K562 (cell line): ENCODE data around the gene APOL3. TPM values are rescaled to one million over a fixed set of nuclear protein-coding genes. Genes with fewer than 3 reads are reported as not detected.
"Not testable (repeated sequence)": the region's sequence is repeated elsewhere in the genome, so short reads cannot be mapped to it uniquely, and the experiment has no call there.

Source experiments
- ATAC-seq: fragments of 200-7000 bp; cut with Tn5 transposase; 3 replicates; pipeline ENCODE4 v1.9.1; 2020; ENCODE audit warnings: moderate library complexity
- BruUV-seq: library from RNA; stranded (reverse); fragments of 400-500 nt; replicated peaks from 2 replicates; lab custom pipeline; 2021; lab: Mats Ljungman, UMichigan
- CTCF ChIA-PET: fragments of 300-600 bp; formaldehyde crosslinking; extraction: SDS; loops from one replicate; lab custom pipeline; 2021; ENCODE audit warnings: low intra/inter-chr PET ratio; lab: Yijun Ruan, JAX
- POLR2A ChIA-PET: fragments of 300-600, 350-650 bp; sonication (Branson Sonifier 250); formaldehyde crosslinking; extraction: SDS; loops from one replicate; lab custom pipeline; 2021; ENCODE audit warnings: antibody characterized with exemption, inconsistent platforms; lab: Yijun Ruan, JAX
- DNase-seq, 4 experiments: peaks; one replicate each; pipeline versions ENCODE4 v3.0.0 to v3.0.0-alpha.2; 2011 to 2018; ENCODE audit warnings: low spot score in 3 of 4, mixed read lengths in 3 of 4; ENCODE audit errors: extremely low read depth in 1 of 4
- FAIRE-seq: peaks from 2 replicates; lab custom pipeline; 2011; peaks lifted over from hg19 to GRCh38; lab: Jason Lieb, UNC
- H2AFZ ChIP-seq: 2 replicates; pipeline ENCODE4 v1.6.0; 2011; ENCODE audit warnings: low read depth, low read length, control low read depth, inconsistent platforms
- H3K27ac ChIP-seq: fragments of 200-600 bp; 3 replicates; pipeline ENCODE4 v1.8.0; 2011; ENCODE audit warnings: low read depth, mild to moderate bottlenecking, control low read depth, inconsistent platforms, low read length, moderate library complexity, mixed read lengths; ENCODE audit errors: extremely low read depth
- H3K27me3 ChIP-seq, 2 experiments: fragments of 300-600 bp in 1 of 2; 2 replicates in 1 of 2; 3 replicates in 1 of 2; pipeline versions ENCODE4 v1.6.0 to v1.8.0; 2011; ENCODE audit warnings: inconsistent platforms in 2 of 2, low read length in 2 of 2, mild to moderate bottlenecking in 1 of 2, mixed read lengths in 1 of 2, moderate library complexity in 1 of 2; ENCODE audit not compliant: control insufficient read depth in 2 of 2, insufficient read depth in 2 of 2
- H3K36me3 ChIP-seq: fragments of 300-600 bp; 3 replicates; pipeline ENCODE4 v1.8.0; 2011; ENCODE audit warnings: mild to moderate bottlenecking, low read length, inconsistent platforms; ENCODE audit not compliant: control insufficient read depth, insufficient read depth
- H3K4me1 ChIP-seq, 2 experiments: fragments of 200-600 bp in 1 of 2; replicated peaks in 1 of 2; 2 replicates in 1 of 2; 3 replicates in 1 of 2; pipeline versions ENCODE4 v1.5.1 to v1.8.0; 2011; ENCODE audit warnings: inconsistent platforms in 2 of 2, low read length in 2 of 2, mild to moderate bottlenecking in 1 of 2, mixed read lengths in 1 of 2, moderate library complexity in 1 of 2; ENCODE audit not compliant: control insufficient read depth in 2 of 2, insufficient read depth in 2 of 2
- H3K4me2 ChIP-seq: 2 replicates; pipeline ENCODE4 v1.6.1; 2011; ENCODE audit warnings: low read length, control low read depth, inconsistent platforms, mixed read lengths; ENCODE audit not compliant: insufficient read depth
- H3K4me3 ChIP-seq: fragments of 200-600 bp; sonication (generic), shearing (Covaris generic); 2 replicates; pipeline ENCODE4 v1.5.1; 2016; ENCODE audit warnings: control low read depth, inconsistent platforms
- H3K79me2 ChIP-seq: fragments of 200-600 bp; 3 replicates; pipeline ENCODE4 v1.8.0; 2011; ENCODE audit warnings: low read length, inconsistent platforms; ENCODE audit not compliant: control insufficient read depth, insufficient read depth
- H3K9ac ChIP-seq, 2 experiments: 2 replicates each; pipeline versions ENCODE4 v1.6.0 to v1.6.1; 2011; ENCODE audit warnings: low read depth in 2 of 2, low read length in 2 of 2, control low read depth in 1 of 2, inconsistent platforms in 1 of 2, mild to moderate bottlenecking in 1 of 2, mixed read lengths in 1 of 2; ENCODE audit not compliant: insufficient read depth in 1 of 2
- H3K9me1 ChIP-seq: one replicate; pipeline ENCODE4 v1.6.0; 2011; ENCODE audit warnings: inconsistent platforms, mild to moderate bottlenecking, low read length, moderate library complexity; ENCODE audit not compliant: control insufficient read depth, insufficient read depth
- H3K9me3 ChIP-seq: replicated peaks from 2 replicates; pipeline ENCODE4 v1.5.1; 2011; ENCODE audit warnings: low read depth, low read length, inconsistent platforms; ENCODE audit not compliant: control insufficient read depth, insufficient read depth
- H4K20me1 ChIP-seq: replicated peaks from 2 replicates; pipeline ENCODE4 v1.6.1; 2011; ENCODE audit warnings: low read length, inconsistent platforms, mixed read lengths; ENCODE audit not compliant: control insufficient read depth, insufficient read depth
- GTF2A2 ChIP-seq: IDR thresholded peaks from 2 replicates; pipeline ENCODE4 v1.6.1; 2016; ENCODE audit warnings: mild to moderate bottlenecking, missing genetic modification characterization, missing compliant biosample characterization
- RFX5 ChIP-seq: IDR thresholded peaks from 2 replicates; pipeline ENCODE4 v1.6.1; 2011; ENCODE audit warnings: low read depth, mild to moderate bottlenecking, improper control_type of control experiment, low read length
- WGBS: fragments of 100-300 bp; shearing (Covaris generic); methylation state at CpG from one replicate; pipeline ENCODE4 v1.1.6; 2016; ENCODE audit warnings: low coverage, mixed read lengths; ENCODE audit not compliant: insufficient coverage; ENCODE audit errors: missing lambda C conversion rate; 5-methylcytosine and 5-hydroxymethylcytosine counted together
- in situ Hi-C: fragments of 300-500 bp; cut with MboI; formaldehyde crosslinking; loops from 4 replicates; pipeline ENCODE4 v1.15.0; 2018; ENCODE audit warnings: inconsistent platforms, mixed read lengths
- intact Hi-C: fragments of 100-400 bp; cut with micrococcal nuclease; formaldehyde crosslinking; loops from 2 replicates; pipeline ENCODE4 v1.14.2; 2022
- polyA plus RNA-seq, 8 experiments: library from polyadenylated mRNA; depleted of rRNA in 4 of 8; stranded (reverse) in 5 of 8; unstranded in 3 of 8; fragments of >200 nt; fragmentation: Nextera tagmentation in 2 of 8; fragmentation: Illumina TruSeq in 1 of 8; extraction: Ambion mirVana in 2 of 8; extraction: Trizol in 1 of 8; gene quantifications; 2 replicates each; pipeline versions ENCODE4 v1.2.1 to v1.2.3, GENCODE V29; 2011 to 2014; ENCODE audit warnings: inconsistent platforms in 1 of 8, missing spikeins in 1 of 8
- total RNA-seq, 7 experiments: library from RNA; depleted of rRNA in 6 of 7; stranded (reverse); fragments of >200 nt in 6 of 7; fragmentation: Illumina TruSeq in 2 of 7; extraction: Trizol in 2 of 7; gene quantifications; 2 replicates each; pipeline versions ENCODE4 v1.2.1 to v1.2.3, GENCODE V29; 2011 to 2021; ENCODE audit warnings: low replicate concordance in 1 of 7

APOL3 gene
- total and polyA plus RNA-seq, 9 of the 15 experiments (the other 6 are each of a cell fraction or from before 2014, with no cell fraction given): 0.25 to 1.1 (median 0.56) TPM; not detected in 1

DNA sequence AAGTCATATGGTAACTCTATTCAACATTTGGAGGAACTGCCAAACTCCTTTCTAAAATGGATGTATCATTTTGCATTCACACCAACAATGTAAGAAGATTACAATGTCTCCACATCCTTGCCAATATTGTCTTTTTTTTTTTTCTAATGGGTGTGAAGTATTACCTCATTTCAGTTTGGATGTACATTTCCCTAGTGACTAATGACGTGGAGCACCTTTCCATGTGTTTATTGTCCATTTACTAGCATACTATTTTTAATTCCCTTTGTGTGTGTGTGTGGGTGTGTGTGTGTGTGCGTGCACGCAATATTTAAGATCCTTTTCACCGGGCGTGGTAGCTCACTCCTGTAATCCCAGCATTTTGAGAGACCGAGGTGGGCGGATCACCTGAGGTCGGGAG, 62.7 kb downstream of the APOL3 start:
- no TSS peak for BruUV-seq
- peak; percentile 86 for TF ChIP-seq RFX5
- no peak for TF ChIP-seq GTF2A2 (tag)
- Histone ChIP-seq H3K4me3 (no peak overlapping the region), H2AFZ (no peak overlapping the region), H3K4me2 (no peak overlapping the region), H3K27me3 (no peaks in the 10 kb centered on the region), H3K36me3 (no peaks in the 10 kb centered on the region), H3K9me1 (no peaks in the 10 kb centered on the region), H3K9ac (no peak overlapping the region), H3K27ac (no peak overlapping the region), H3K9me3 (no peaks in the 10 kb centered on the region), H4K20me1 (no peaks in the 10 kb centered on the region), H3K4me1 (no peaks in the 10 kb centered on the region; a peak in 1 of 5 replicates), H3K79me2 (no peaks in the 10 kb centered on the region)
- WGBS: 48% methylated on average over 3 of the region's 8 CpGs
- intact Hi-C loops (no loop called here), in situ Hi-C loops (no loop called here)
- FAIRE-seq: no peak
- POLR2A ChIA-PET: no interaction called here
- CTCF ChIA-PET: no interaction called here
- ATAC-seq: no peak
- no peak for DNase-seq

DNA sequence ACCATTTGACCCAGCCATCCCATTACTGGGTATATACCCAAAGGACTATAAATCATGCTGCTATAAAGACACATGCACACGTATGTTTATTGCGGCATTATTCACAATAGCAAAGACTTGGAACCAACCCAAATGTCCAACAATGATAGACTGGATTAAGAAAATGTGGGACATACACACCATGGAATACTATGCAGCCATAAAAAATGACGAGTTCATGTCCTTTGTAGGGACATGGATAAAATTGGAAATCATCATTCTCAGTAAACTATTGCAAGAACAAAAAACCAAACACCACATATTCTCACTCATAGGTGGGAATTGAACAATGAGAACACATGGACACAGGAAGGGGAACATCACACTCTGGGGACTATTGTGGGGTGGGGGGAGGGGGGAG, 69.8 kb downstream of the APOL3 start:
- CTCF ChIA-PET, H3K4me2 ChIP-seq, H2AFZ ChIP-seq, FAIRE-seq, H3K27ac ChIP-seq, intact Hi-C loops, BruUV-seq, in situ Hi-C loops, DNase-seq, H3K9me3 ChIP-seq, POLR2A ChIA-PET, H3K27me3 ChIP-seq, H3K9me1 ChIP-seq, H3K4me3 ChIP-seq, H3K79me2 ChIP-seq, H4K20me1 ChIP-seq, H3K9ac ChIP-seq, H3K4me1 ChIP-seq, ATAC-seq, H3K36me3 ChIP-seq: not testable (repeated sequence)
- WGBS: no CpG with 5 or more reads among the region's 3 CpGs

Other genes starting within 250 kb of the APOL3 start
- gene RBFOX2, start 131.9 kb downstream of the APOL3 start, total RNA-seq (2014; rRNA removed): 17.5 and 19.1 TPM in 2 replicates
- 13.4 and 14.3 TPM in 2 replicates for gene RBFOX2, start 131.9 kb downstream of the APOL3 start, total RNA-seq (2014; rRNA removed; fragmentation: Illumina TruSeq; extraction: Trizol)
- gene RBFOX2, start 131.9 kb downstream of the APOL3 start, total RNA-seq (2015; rRNA removed; fragmentation: Illumina TruSeq; extraction: Trizol): 13.6 and 13.9 TPM in 2 replicates
- gene RBFOX2, start 131.9 kb downstream of the APOL3 start, total RNA-seq (2021): 19.5 and 20.8 TPM in 2 replicates
- 24.8 and 26.2 TPM in 2 replicates for gene RBFOX2, start 131.9 kb downstream of the APOL3 start, polyA plus RNA-seq (2011; rRNA removed)
- 18.3 and 19.9 TPM in 2 replicates for gene RBFOX2, start 131.9 kb downstream of the APOL3 start, polyA plus RNA-seq (2014; fragmentation: Illumina TruSeq; extraction: Trizol)
- 1 to 10 TPM; 5.8 to 8.0 TPM for gene RBFOX2, start 131.9 kb downstream of the APOL3 start, polyA plus RNA-seq (2014; fragmentation: Nextera tagmentation; extraction: Ambion mirVana)
- 13.9 and 14.2 TPM in 2 replicates for gene RBFOX2, start 131.9 kb downstream of the APOL3 start, polyA plus RNA-seq (2014; rRNA removed)
- gene APOL4, start 41.1 kb upstream of the APOL3 start, total RNA-seq (2014; rRNA removed): 6.6 and 9.4 TPM in 2 replicates
- 7.6 and 9.3 TPM in 2 replicates for gene APOL4, start 41.1 kb upstream of the APOL3 start, total RNA-seq (2014; rRNA removed; fragmentation: Illumina TruSeq; extraction: Trizol)
- 11.0 and 11.9 TPM in 2 replicates for gene APOL4, start 41.1 kb upstream of the APOL3 start, total RNA-seq (2015; rRNA removed; fragmentation: Illumina TruSeq; extraction: Trizol)
- gene APOL4, start 41.1 kb upstream of the APOL3 start, total RNA-seq (2021): 8.9 and 9.8 TPM in 2 replicates
- gene APOL4, start 41.1 kb upstream of the APOL3 start, polyA plus RNA-seq (2011; rRNA removed): 14.3 and 14.5 TPM in 2 replicates
- gene APOL4, start 41.1 kb upstream of the APOL3 start, polyA plus RNA-seq (2014; fragmentation: Illumina TruSeq; extraction: Trizol): 8.1 and 10.2 TPM in 2 replicates
- 10 to 100 TPM in 1 of 2 experiments, 1 to 10 TPM in 1; 8.9 to 15.0 TPM for gene APOL4, start 41.1 kb upstream of the APOL3 start, polyA plus RNA-seq (2014; fragmentation: Nextera tagmentation; extraction: Ambion mirVana)
- gene APOL4, start 41.1 kb upstream of the APOL3 start, polyA plus RNA-seq (2014; rRNA removed): 6.5 and 7.2 TPM in 2 replicates
- gene APOL2, start 78.8 kb upstream of the APOL3 start, total RNA-seq (2014; rRNA removed): 8.9 and 9.7 TPM in 2 replicates
- gene APOL2, start 78.8 kb upstream of the APOL3 start, total RNA-seq (2014; rRNA removed; fragmentation: Illumina TruSeq; extraction: Trizol): 9.3 and 10.6 TPM in 2 replicates
- gene APOL2, start 78.8 kb upstream of the APOL3 start, total RNA-seq (2015; rRNA removed; fragmentation: Illumina TruSeq; extraction: Trizol): 9.6 and 10.6 TPM in 2 replicates
- 9.7 and 10.6 TPM in 2 replicates for gene APOL2, start 78.8 kb upstream of the APOL3 start, total RNA-seq (2021)
- gene APOL2, start 78.8 kb upstream of the APOL3 start, polyA plus RNA-seq (2011; rRNA removed): 5.4 and 7.7 TPM in 2 replicates
- 8.9 and 9.4 TPM in 2 replicates for gene APOL2, start 78.8 kb upstream of the APOL3 start, polyA plus RNA-seq (2014; fragmentation: Illumina TruSeq; extraction: Trizol)
- 1 to 10 TPM; 2.7 to 6.8 TPM for gene APOL2, start 78.8 kb upstream of the APOL3 start, polyA plus RNA-seq (2014; fragmentation: Nextera tagmentation; extraction: Ambion mirVana)
- 6.6 and 6.9 TPM in 2 replicates for gene APOL2, start 78.8 kb upstream of the APOL3 start, polyA plus RNA-seq (2014; rRNA removed)
- gene APOL1, start 92.4 kb upstream of the APOL3 start, total RNA-seq (2014; rRNA removed): 5.8 TPM in 2 replicates
- 3.5 and 4.1 TPM in 2 replicates for gene APOL1, start 92.4 kb upstream of the APOL3 start, total RNA-seq (2014; rRNA removed; fragmentation: Illumina TruSeq; extraction: Trizol)
- gene APOL1, start 92.4 kb upstream of the APOL3 start, total RNA-seq (2015; rRNA removed; fragmentation: Illumina TruSeq; extraction: Trizol): 7.0 and 7.3 TPM in 2 replicates
- 8.1 and 9.0 TPM in 2 replicates for gene APOL1, start 92.4 kb upstream of the APOL3 start, total RNA-seq (2021)
- gene APOL1, start 92.4 kb upstream of the APOL3 start, polyA plus RNA-seq (2011; rRNA removed): 4.7 and 5.6 TPM in 2 replicates
- 9.5 and 9.7 TPM in 2 replicates for gene APOL1, start 92.4 kb upstream of the APOL3 start, polyA plus RNA-seq (2014; fragmentation: Illumina TruSeq; extraction: Trizol)
- 1 to 10 TPM; 2.5 to 4.2 TPM for gene APOL1, start 92.4 kb upstream of the APOL3 start, polyA plus RNA-seq (2014; fragmentation: Nextera tagmentation; extraction: Ambion mirVana)
- 5.3 and 6.9 TPM in 2 replicates for gene APOL1, start 92.4 kb upstream of the APOL3 start, polyA plus RNA-seq (2014; rRNA removed)
- gene MYH9, start 227.2 kb upstream of the APOL3 start, total RNA-seq (2014; rRNA removed): 60.1 and 60.4 TPM in 2 replicates
- 24.6 and 33.6 TPM in 2 replicates for gene MYH9, start 227.2 kb upstream of the APOL3 start, total RNA-seq (2014; rRNA removed; fragmentation: Illumina TruSeq; extraction: Trizol)
- gene MYH9, start 227.2 kb upstream of the APOL3 start, total RNA-seq (2015; rRNA removed; fragmentation: Illumina TruSeq; extraction: Trizol): 24.1 and 30.5 TPM in 2 replicates
- 94.6 and 111 TPM in 2 replicates for gene MYH9, start 227.2 kb upstream of the APOL3 start, total RNA-seq (2021)
- gene MYH9, start 227.2 kb upstream of the APOL3 start, polyA plus RNA-seq (2011; rRNA removed): 24.1 and 34.2 TPM in 2 replicates
- gene MYH9, start 227.2 kb upstream of the APOL3 start, polyA plus RNA-seq (2014; fragmentation: Illumina TruSeq; extraction: Trizol): 31.3 and 44.5 TPM in 2 replicates
- 1 to 10 TPM in 1 of 2 experiments, under 1 TPM in 1; 0.71 to 1.3 TPM for gene MYH9, start 227.2 kb upstream of the APOL3 start, polyA plus RNA-seq (2014; fragmentation: Nextera tagmentation; extraction: Ambion mirVana)
- gene MYH9, start 227.2 kb upstream of the APOL3 start, polyA plus RNA-seq (2014; rRNA removed): 34.2 and 37.4 TPM in 2 replicates